K562 (cell line): ENCODE measurements around the gene RPTOR. TPM values are rescaled to one million over a fixed set of nuclear protein-coding genes. Genes with fewer than 3 reads are reported as not detected.

Experiments
- ATAC-seq: fragments of 200-7000 bp; cut with Tn5 transposase; 3 replicates; pipeline ENCODE4 v1.9.1; 2020; ENCODE audit warnings: moderate library complexity
- BruUV-seq: library from RNA; stranded (reverse); fragments of 400-500 nt; replicated peaks from 2 replicates; lab custom pipeline; 2021; lab: Mats Ljungman, UMichigan
- CTCF ChIA-PET: fragments of 300-600 bp; formaldehyde crosslinking; extraction: SDS; loops from one replicate; lab custom pipeline; 2021; ENCODE audit warnings: low intra/inter-chr PET ratio; lab: Yijun Ruan, JAX
- POLR2A ChIA-PET: fragments of 300-600, 350-650 bp; sonication (Branson Sonifier 250); formaldehyde crosslinking; extraction: SDS; loops from one replicate; lab custom pipeline; 2021; ENCODE audit warnings: antibody characterized with exemption, inconsistent platforms; lab: Yijun Ruan, JAX
- DNase-seq, 4 experiments: peaks; one replicate each; pipeline versions ENCODE4 v3.0.0 to v3.0.0-alpha.2; 2011 to 2018; ENCODE audit warnings: low spot score in 3 of 4, mixed read lengths in 3 of 4; ENCODE audit errors: extremely low read depth in 1 of 4
- FAIRE-seq: peaks from 2 replicates; lab custom pipeline; 2011; peaks lifted over from hg19 to GRCh38; lab: Jason Lieb, UNC
- H2AFZ ChIP-seq: 2 replicates; pipeline ENCODE4 v1.6.0; 2011; ENCODE audit warnings: low read depth, low read length, control low read depth, inconsistent platforms
- H3K27ac ChIP-seq: fragments of 200-600 bp; 3 replicates; pipeline ENCODE4 v1.8.0; 2011; ENCODE audit warnings: low read depth, mild to moderate bottlenecking, control low read depth, inconsistent platforms, low read length, moderate library complexity, mixed read lengths; ENCODE audit errors: extremely low read depth
- H3K27me3 ChIP-seq, 2 experiments: fragments of 300-600 bp in 1 of 2; 2 replicates in 1 of 2; 3 replicates in 1 of 2; pipeline versions ENCODE4 v1.6.0 to v1.8.0; 2011; ENCODE audit warnings: inconsistent platforms in 2 of 2, low read length in 2 of 2, mild to moderate bottlenecking in 1 of 2, mixed read lengths in 1 of 2, moderate library complexity in 1 of 2; ENCODE audit not compliant: control insufficient read depth in 2 of 2, insufficient read depth in 2 of 2
- H3K36me3 ChIP-seq: fragments of 300-600 bp; 3 replicates; pipeline ENCODE4 v1.8.0; 2011; ENCODE audit warnings: mild to moderate bottlenecking, low read length, inconsistent platforms; ENCODE audit not compliant: control insufficient read depth, insufficient read depth
- H3K4me1 ChIP-seq, 2 experiments: fragments of 200-600 bp in 1 of 2; replicated peaks in 1 of 2; 2 replicates in 1 of 2; 3 replicates in 1 of 2; pipeline versions ENCODE4 v1.5.1 to v1.8.0; 2011; ENCODE audit warnings: inconsistent platforms in 2 of 2, low read length in 2 of 2, mild to moderate bottlenecking in 1 of 2, mixed read lengths in 1 of 2, moderate library complexity in 1 of 2; ENCODE audit not compliant: control insufficient read depth in 2 of 2, insufficient read depth in 2 of 2
- H3K4me2 ChIP-seq: 2 replicates; pipeline ENCODE4 v1.6.1; 2011; ENCODE audit warnings: low read length, control low read depth, inconsistent platforms, mixed read lengths; ENCODE audit not compliant: insufficient read depth
- H3K4me3 ChIP-seq: fragments of 200-600 bp; sonication (generic), shearing (Covaris generic); 2 replicates; pipeline ENCODE4 v1.5.1; 2016; ENCODE audit warnings: control low read depth, inconsistent platforms
- H3K79me2 ChIP-seq: fragments of 200-600 bp; 3 replicates; pipeline ENCODE4 v1.8.0; 2011; ENCODE audit warnings: low read length, inconsistent platforms; ENCODE audit not compliant: control insufficient read depth, insufficient read depth
- H3K9ac ChIP-seq, 2 experiments: 2 replicates each; pipeline versions ENCODE4 v1.6.0 to v1.6.1; 2011; ENCODE audit warnings: low read depth in 2 of 2, low read length in 2 of 2, control low read depth in 1 of 2, inconsistent platforms in 1 of 2, mild to moderate bottlenecking in 1 of 2, mixed read lengths in 1 of 2; ENCODE audit not compliant: insufficient read depth in 1 of 2
- H3K9me1 ChIP-seq: one replicate; pipeline ENCODE4 v1.6.0; 2011; ENCODE audit warnings: inconsistent platforms, mild to moderate bottlenecking, low read length, moderate library complexity; ENCODE audit not compliant: control insufficient read depth, insufficient read depth
- H3K9me3 ChIP-seq: replicated peaks from 2 replicates; pipeline ENCODE4 v1.5.1; 2011; ENCODE audit warnings: low read depth, low read length, inconsistent platforms; ENCODE audit not compliant: control insufficient read depth, insufficient read depth
- H4K20me1 ChIP-seq: replicated peaks from 2 replicates; pipeline ENCODE4 v1.6.1; 2011; ENCODE audit warnings: low read length, inconsistent platforms, mixed read lengths; ENCODE audit not compliant: control insufficient read depth, insufficient read depth
- CHD2 ChIP-seq: IDR thresholded peaks from 2 replicates; pipeline ENCODE4 v1.6.1; 2011; ENCODE audit warnings: low read depth, low read length
- GABPB1 ChIP-seq: sonication (generic); formaldehyde crosslinking; IDR thresholded peaks from 2 replicates; pipeline ENCODE4 v1.8.0; 2022; ENCODE audit warnings: mild to moderate bottlenecking, missing genetic modification reagents
- HNRNPL ChIP-seq: fragments of 200-400 bp; formaldehyde crosslinking; IDR thresholded peaks from 2 replicates; pipeline ENCODE4 v1.6.1; 2017; ENCODE audit warnings: low read depth, mild to moderate bottlenecking, low read length
- KLF13 ChIP-seq: fragments of 450-650 bp; IDR thresholded peaks from 2 replicates; pipeline ENCODE4 v1.6.1; 2016; ENCODE audit warnings: missing genetic modification characterization, low read depth, mild to moderate bottlenecking, missing compliant biosample characterization, moderate library complexity, borderline replicate concordance
- PRPF4 ChIP-seq: fragments of 200-400 bp; formaldehyde crosslinking; IDR thresholded peaks from one replicate; pipeline ENCODE4 v1.6.1; 2017; ENCODE audit warnings: low read length, low read depth, mild to moderate bottlenecking; ENCODE audit not compliant: insufficient read depth, poor library complexity, severe bottlenecking
- TBL1XR1 ChIP-seq, 2 experiments: IDR thresholded peaks; 2 replicates each; pipeline ENCODE4 v1.6.1; 2012; ENCODE audit warnings: improper control_type of control experiment in 2 of 2, low read length in 2 of 2, mild to moderate bottlenecking in 1 of 2
- ZNF239 ChIP-seq: fragments of 250-450 bp; sonication (Bioruptor Pico); IDR thresholded peaks from 2 replicates; pipeline ENCODE4 v1.4.0; 2020; ENCODE audit warnings: mild to moderate bottlenecking
- WGBS: fragments of 100-300 bp; shearing (Covaris generic); methylation state at CpG from one replicate; pipeline ENCODE4 v1.1.6; 2016; ENCODE audit warnings: low coverage, mixed read lengths; ENCODE audit not compliant: insufficient coverage; ENCODE audit errors: missing lambda C conversion rate; 5-methylcytosine and 5-hydroxymethylcytosine counted together
- in situ Hi-C: fragments of 300-500 bp; cut with MboI; formaldehyde crosslinking; loops from 4 replicates; pipeline ENCODE4 v1.15.0; 2018; ENCODE audit warnings: inconsistent platforms, mixed read lengths
- intact Hi-C: fragments of 100-400 bp; cut with micrococcal nuclease; formaldehyde crosslinking; loops from 2 replicates; pipeline ENCODE4 v1.14.2; 2022
- polyA plus RNA-seq, 8 experiments: library from polyadenylated mRNA; depleted of rRNA in 4 of 8; stranded (reverse) in 5 of 8; unstranded in 3 of 8; fragments of >200 nt; fragmentation: Nextera tagmentation in 2 of 8; fragmentation: Illumina TruSeq in 1 of 8; extraction: Ambion mirVana in 2 of 8; extraction: Trizol in 1 of 8; gene quantifications; 2 replicates each; pipeline versions ENCODE4 v1.2.1 to v1.2.3, GENCODE V29; 2011 to 2014; ENCODE audit warnings: inconsistent platforms in 1 of 8, missing spikeins in 1 of 8
- total RNA-seq, 7 experiments: library from RNA; depleted of rRNA in 6 of 7; stranded (reverse); fragments of >200 nt in 6 of 7; fragmentation: Illumina TruSeq in 2 of 7; extraction: Trizol in 2 of 7; gene quantifications; 2 replicates each; pipeline versions ENCODE4 v1.2.1 to v1.2.3, GENCODE V29; 2011 to 2021; ENCODE audit warnings: low replicate concordance in 1 of 7

Gene RPTOR
- total and polyA plus RNA-seq, 9 of the 15 experiments (the other 6 are each of a cell fraction or from before 2014, with no cell fraction given), result 0.24 to 54.1 (median 10.2) TPM

DNA sequence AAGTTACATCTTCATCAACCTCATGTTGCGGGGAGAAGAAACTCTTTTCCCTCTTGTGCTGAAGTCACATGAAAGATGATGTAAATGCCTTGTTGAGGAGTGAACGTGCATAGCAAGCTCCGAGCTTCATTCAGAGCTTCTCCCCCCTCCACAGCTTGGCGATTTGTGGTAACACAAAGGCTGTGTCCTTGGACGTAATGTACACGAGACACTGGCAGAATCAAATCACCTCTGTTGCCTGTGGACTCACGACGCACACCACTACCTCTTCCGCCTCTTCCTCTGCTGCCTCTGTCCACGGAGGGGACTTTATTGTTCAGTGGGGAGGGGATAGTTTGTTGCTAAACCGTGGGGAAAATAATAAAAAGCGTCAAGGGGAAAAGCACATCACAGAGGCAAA, 392.1 kb downstream of the RPTOR start:
- Histone ChIP-seq H3K4me2 (no peak overlapping the region), H3K27ac (no peak overlapping the region), H3K36me3 (peaks cover 18% of the 10 kb centered on the region; the same call in 2 of the 3 replicates), H3K4me1 (peaks cover 0 to 7% of the 10 kb centered on the region in 2 experiments; a peak in 1 of 5 replicates), H3K27me3 (no peaks in the 10 kb centered on the region), H3K4me3 (no peak overlapping the region), H3K9me1 (no peaks in the 10 kb centered on the region), H3K79me2 (no peaks in the 10 kb centered on the region), H3K9me3 (no peaks in the 10 kb centered on the region), H2AFZ (no peak overlapping the region), H4K20me1 (no peaks in the 10 kb centered on the region), H3K9ac (no peak overlapping the region)
- CTCF ChIA-PET, result no interaction called here
- no peak for TF ChIP-seq ZNF239
- no peak for TF ChIP-seq GABPB1 (CRISPR knock-in tag)
- TF ChIP-seq CHD2, result no peak
- TF ChIP-seq PRPF4, result no peak
- no peak for TF ChIP-seq HNRNPL
- TF ChIP-seq KLF13 (tag), result no peak
- no peak for TF ChIP-seq TBL1XR1 (IDR thresholded peaks at IDR 0.05; ENCODE audit: low read length in 2 of 2)
- FAIRE-seq, result no peak
- intact Hi-C loops (no loop called here), in situ Hi-C loops (no loop called here)
- ATAC-seq, result no peak
- no TSS peak for BruUV-seq
- DNase-seq, result no peak
- POLR2A ChIA-PET, result interaction anchor here (1.1 to 1.5 kb wide), 2 partner anchors 20 to 79 kb away, joined by 3 read pairs; no protein-coding TSS in a partner anchor
- 72% methylated on average over 10 of the region's 12 CpGs for WGBS
